IPS-20b (cell line): Measurements from ENCODE around the gene ITGB7.

Experiments
- H3K27ac ChIP-seq: one replicate; pipeline ENCODE4 v1.5.1; 2013; ENCODE audit warnings: low read length
- H3K27me3 ChIP-seq: 2 replicates; pipeline ENCODE4 v1.6.1; 2013; ENCODE audit warnings: mild to moderate bottlenecking, low read length, inconsistent platforms; ENCODE audit not compliant: insufficient read depth
- H3K36me3 ChIP-seq: 2 replicates; pipeline ENCODE4 v1.6.1; 2013; ENCODE audit warnings: low read depth, mild to moderate bottlenecking, inconsistent platforms, low read length, moderate library complexity; ENCODE audit not compliant: insufficient read depth
- H3K4me1 ChIP-seq: 2 replicates; pipeline ENCODE4 v1.6.1; 2013; ENCODE audit warnings: mild to moderate bottlenecking, control low read depth, inconsistent platforms, low read length, moderate library complexity; ENCODE audit not compliant: insufficient read depth
- H3K4me3 ChIP-seq: 2 replicates; pipeline ENCODE4 v1.5.1; 2013; ENCODE audit warnings: mild to moderate bottlenecking, low read length, inconsistent platforms
- H3K9ac ChIP-seq: 2 replicates; pipeline ENCODE4 v1.6.1; 2013; ENCODE audit warnings: low read depth, mild to moderate bottlenecking, inconsistent platforms, low read length, moderate library complexity
- H3K9me3 ChIP-seq: 2 replicates; pipeline ENCODE4 v1.6.1; 2013; ENCODE audit warnings: mild to moderate bottlenecking, low read depth, low read length, inconsistent platforms; ENCODE audit not compliant: insufficient read depth

Gene ITGB7

GRCh38 chr12:53239643-53240258 lies 32.7 kb upstream of the ITGB7 start:
- Histone ChIP-seq H3K27ac (no peak overlapping the region), H3K9me3 (no peaks in the 10 kb centered on the region), H3K4me3 (no peak overlapping the region), H3K36me3 (no peaks in the 10 kb centered on the region), H3K9ac (no peak overlapping the region), H3K27me3 (no peaks in the 10 kb centered on the region), H3K4me1 (peaks cover 41% of the 10 kb centered on the region)

DNA sequence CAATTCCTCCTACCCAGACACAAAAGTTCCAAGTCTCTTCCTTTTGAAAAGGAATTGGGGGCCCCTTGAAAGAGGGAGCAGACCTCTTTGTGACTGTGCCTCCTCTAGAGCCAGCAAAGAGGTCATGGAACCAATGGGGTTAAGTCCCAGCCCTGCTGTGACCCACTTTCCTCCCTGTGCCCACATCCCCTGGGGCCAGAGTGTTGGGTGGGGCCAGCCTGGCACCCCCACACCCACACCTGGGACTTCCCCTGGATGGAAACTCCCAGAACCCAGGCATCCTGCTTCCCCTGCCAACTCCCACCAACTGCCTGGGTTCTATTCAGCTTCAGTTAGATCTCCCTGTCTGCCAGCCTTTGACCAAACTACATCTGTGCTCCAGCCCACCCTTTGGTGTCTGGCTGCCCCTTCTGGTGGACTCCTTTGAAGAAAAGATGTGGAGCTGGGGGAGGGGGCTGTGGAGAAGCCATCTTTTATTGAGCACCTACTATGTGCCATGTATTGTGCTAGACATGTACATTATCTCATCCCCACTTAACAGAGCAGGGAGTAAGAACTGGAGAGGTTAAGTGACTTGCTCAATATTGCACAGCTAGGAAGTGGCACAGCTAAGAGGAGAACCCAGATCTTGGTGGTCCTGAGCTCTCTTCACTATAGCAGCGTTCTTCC lies 29.5 kb upstream of the ITGB7 start:
- H3K9ac ChIP-seq, result no peak overlapping the region; the same call in 1 of the 2 replicates
- H3K36me3 ChIP-seq, result no peaks in the 10 kb centered on the region
- peaks cover 50% of the 10 kb centered on the region for H3K4me1 ChIP-seq
- H3K27me3 ChIP-seq, result peaks cover 8% of the 10 kb centered on the region
- 0 out of 2 replicates have a peak overlapping the region, but pooled peaks have one; percentile 15 for H3K4me3 ChIP-seq
- no peaks in the 10 kb centered on the region for H3K9me3 ChIP-seq
- H3K27ac ChIP-seq, result peak overlapping the region; percentile 3

DNA sequence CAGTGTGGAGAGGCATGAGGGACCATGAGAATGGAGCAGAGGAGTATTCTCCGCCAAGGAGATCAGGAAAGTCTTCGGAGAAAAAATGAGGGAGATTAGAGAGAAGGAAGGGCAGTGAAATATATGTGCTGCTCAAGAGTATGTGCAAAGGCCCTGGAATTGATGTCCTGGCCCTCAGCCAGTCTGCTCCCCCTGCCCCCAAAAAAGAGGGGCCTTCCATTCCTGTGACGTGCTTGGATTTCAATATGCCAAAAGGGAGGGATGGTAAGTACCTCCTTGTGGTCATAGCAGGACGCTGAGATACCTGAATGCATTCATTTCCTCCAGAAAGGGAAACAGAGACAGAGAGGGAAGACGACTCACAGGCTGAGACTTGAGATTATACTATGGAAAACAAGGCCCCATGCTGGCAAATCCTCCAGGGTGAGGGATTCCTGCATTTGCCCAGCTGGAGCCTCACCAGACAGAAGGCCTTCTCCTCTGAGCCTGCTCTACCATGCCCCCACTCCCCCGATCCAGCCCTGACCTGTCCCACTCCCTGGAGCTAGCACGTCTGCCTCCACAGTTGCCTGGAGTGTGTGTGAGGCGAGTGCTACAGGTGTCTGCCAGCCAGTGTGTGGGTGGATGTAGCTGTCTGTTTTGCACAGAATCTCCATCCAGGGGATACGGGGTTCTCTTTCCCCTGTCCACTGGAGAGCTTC lies 28.8 kb upstream of the ITGB7 start:
- no peak overlapping the region; the same call in 1 of the 2 replicates for H3K9ac ChIP-seq
- no peaks in the 10 kb centered on the region for H3K36me3 ChIP-seq
- peaks cover 15% of the 10 kb centered on the region for H3K27me3 ChIP-seq
- 0 out of 2 replicates have a peak overlapping the region, but pooled peaks have one; percentile 15 for H3K4me3 ChIP-seq
- no peaks in the 10 kb centered on the region for H3K9me3 ChIP-seq
- H3K4me1 ChIP-seq, result peaks cover 46% of the 10 kb centered on the region
- H3K27ac ChIP-seq, result peak overlapping the region; percentile 3

- Histone ChIP-seq H3K36me3 (no peaks in the 10 kb centered on the region), H3K27ac (peak overlapping the region; percentile 3), H3K4me3 (no peak overlapping the region), H3K27me3 (peaks cover 16% of the 10 kb centered on the region), H3K9me3 (no peaks in the 10 kb centered on the region), H3K4me1 (peaks cover 44% of the 10 kb centered on the region), H3K9ac (peak overlapping the region; percentile 12; the same call in 1 of the 2 replicates)
These were observed 28.1 kb upstream of the ITGB7 start for GRCh38 chr12:53235164-53235563.

DNA sequence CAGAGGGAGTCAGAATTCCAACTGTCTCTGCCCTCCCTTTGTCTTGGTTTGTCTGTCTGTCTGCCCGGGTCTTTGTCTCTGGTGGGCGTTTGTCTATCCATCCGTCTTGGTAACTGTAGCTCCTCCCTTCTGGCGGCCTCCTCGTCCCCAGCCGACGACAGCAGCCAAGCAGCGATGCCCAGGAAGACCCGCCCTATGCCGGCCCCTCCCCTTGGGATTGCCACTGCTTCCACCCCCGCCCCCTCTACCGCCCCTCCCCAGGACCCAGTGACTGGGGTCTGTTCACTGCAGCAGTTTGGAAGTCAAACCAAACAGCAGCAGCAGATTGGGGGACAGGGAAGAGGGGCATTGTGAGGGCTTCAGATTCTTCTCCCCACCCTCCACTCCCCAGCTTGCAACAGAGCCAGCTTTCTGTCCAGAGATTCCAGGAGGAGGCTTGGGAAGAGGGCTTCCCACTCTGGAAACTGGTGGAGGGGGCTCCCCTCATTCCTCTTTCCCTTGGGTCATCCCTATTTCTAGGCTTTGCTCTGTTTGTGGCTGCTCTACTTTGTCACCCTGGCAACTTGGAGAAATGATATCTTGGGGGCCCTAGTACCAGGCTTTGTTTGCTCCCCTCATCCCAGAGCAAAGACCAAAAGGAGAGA lies 27.3 kb upstream of the ITGB7 start:
- Histone ChIP-seq H3K36me3 (no peaks in the 10 kb centered on the region), H3K9me3 (no peaks in the 10 kb centered on the region), H3K27ac (peak overlapping the region; percentile 21), H3K4me1 (peaks cover 51% of the 10 kb centered on the region), H3K9ac (peak overlapping the region; percentile 61; the same call in 1 of the 2 replicates), H3K4me3 (peak overlapping the region; percentile 48; the same call in 1 of the 2 replicates), H3K27me3 (peaks cover 16% of the 10 kb centered on the region)

GRCh38 chr12:53233671-53234121 lies 26.6 kb upstream of the ITGB7 start:
- Histone ChIP-seq H3K4me1 (peaks cover 56% of the 10 kb centered on the region), H3K9ac (peak overlapping the region; percentile 61; the same call in 1 of the 2 replicates), H3K36me3 (no peaks in the 10 kb centered on the region), H3K27ac (peak overlapping the region; percentile 21), H3K4me3 (peak overlapping the region; percentile 68), H3K9me3 (no peaks in the 10 kb centered on the region), H3K27me3 (peaks cover 16% of the 10 kb centered on the region)

GRCh38 chr12:53232646-53233461 lies 25.8 kb upstream of the ITGB7 start:
- H3K27me3 ChIP-seq, result peaks cover 16% of the 10 kb centered on the region
- H3K9ac ChIP-seq, result peak overlapping the region; percentile 57; the same call in 1 of the 2 replicates
- no peaks in the 10 kb centered on the region for H3K9me3 ChIP-seq
- H3K27ac ChIP-seq, result no peak overlapping the region
- H3K4me3 ChIP-seq, result peak overlapping the region; percentile 68
- peaks cover 56% of the 10 kb centered on the region for H3K4me1 ChIP-seq
- H3K36me3 ChIP-seq, result no peaks in the 10 kb centered on the region

GRCh38 chr12:53231921-53232645 lies 25.0 kb upstream of the ITGB7 start, which contains the start of gene RARG:
Gene RARG, minus strand, starts transcription at chr12:53232209. Its CDS starts 4,664 bp downstream, at chr12:53227545.
- Histone ChIP-seq H3K9ac (peak within 1 kb of the TSS; percentile 88; the same call in 1 of the 2 replicates), H3K27me3 (peaks cover 16% of the 10 kb centered on the region), H3K4me1 (peaks cover 56% of the 10 kb centered on the region), H3K36me3 (no peaks in the 10 kb centered on the region), H3K27ac (no peak within 1 kb of the TSS), H3K4me3 (peak within 1 kb of the TSS; percentile 96), H3K9me3 (no peaks in the 10 kb centered on the region)

DNA sequence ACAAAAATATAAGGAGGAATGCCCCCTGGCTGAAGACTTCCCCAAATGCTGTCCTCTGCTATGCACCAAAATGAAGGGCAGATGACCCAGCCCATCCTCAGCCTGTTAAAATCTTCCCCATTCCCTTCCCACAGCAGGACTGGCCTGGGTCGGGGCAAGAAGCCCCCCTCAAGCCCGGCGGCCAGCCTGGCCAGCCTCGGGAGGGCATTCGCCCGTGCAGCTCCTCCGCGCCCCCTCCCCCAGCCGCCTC lies 24.5 kb upstream of the ITGB7 start:
- H3K9ac ChIP-seq, result peak overlapping the region; percentile 88; the same call in 1 of the 2 replicates
- no peak overlapping the region for H3K27ac ChIP-seq
- no peaks in the 10 kb centered on the region for H3K36me3 ChIP-seq
- peaks cover 16% of the 10 kb centered on the region for H3K27me3 ChIP-seq
- peaks cover 56% of the 10 kb centered on the region for H3K4me1 ChIP-seq
- H3K9me3 ChIP-seq, result no peaks in the 10 kb centered on the region
- peak overlapping the region; percentile 96 for H3K4me3 ChIP-seq

DNA sequence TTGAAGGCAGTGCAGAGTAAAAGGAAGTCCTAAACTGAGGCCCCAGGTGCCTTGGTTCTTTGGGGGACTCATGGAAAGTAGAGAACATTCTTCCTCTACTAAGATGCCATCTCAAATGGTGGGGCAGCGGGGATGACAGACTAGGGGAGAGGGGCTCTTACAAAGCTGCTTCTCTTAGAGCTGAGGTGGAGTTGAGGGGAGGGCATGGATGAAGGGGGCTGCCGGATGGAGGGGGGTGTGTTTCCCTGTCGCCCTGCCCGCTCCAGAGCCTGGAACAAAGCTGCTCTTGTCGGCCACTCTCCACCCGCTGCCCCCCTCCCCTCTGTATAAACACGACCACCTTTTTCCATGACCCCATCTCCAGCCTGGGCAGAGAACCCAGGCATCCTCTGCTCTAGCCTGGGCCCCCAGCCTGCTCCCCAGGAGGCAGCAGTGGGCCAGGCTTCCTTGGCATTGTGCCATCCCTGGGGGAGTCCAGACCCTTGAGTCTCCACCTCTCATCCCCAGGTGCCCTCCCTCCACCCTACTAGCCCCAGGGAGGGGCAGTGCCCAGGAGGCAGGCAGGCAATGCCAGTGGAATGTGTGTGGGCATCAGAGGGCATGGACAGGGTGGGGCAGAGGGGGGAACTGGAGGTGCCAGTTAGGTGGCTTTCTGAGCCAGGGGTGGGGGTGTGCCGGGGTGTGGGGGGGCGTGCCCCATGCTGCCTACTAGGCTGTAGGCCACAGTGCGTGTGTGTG lies 23.2 kb upstream of the ITGB7 start:
- H3K9ac ChIP-seq, result no peak overlapping the region
- H3K4me1 ChIP-seq, result peaks cover 49% of the 10 kb centered on the region
- no peak overlapping the region; the same call in 1 of the 2 replicates for H3K4me3 ChIP-seq
- H3K36me3 ChIP-seq, result no peaks in the 10 kb centered on the region
- peaks cover 16% of the 10 kb centered on the region for H3K27me3 ChIP-seq
- H3K9me3 ChIP-seq, result no peaks in the 10 kb centered on the region
- no peak overlapping the region for H3K27ac ChIP-seq
